Stimulated activated CD8-positive, alpha-beta memory T cell treated with anti-CD3 and anti-CD28 coated beads, Interleukin-4, amount 100 ng/mL, for 24 hours (primary cell): ENCODE data around the gene NUDT2.
A peak's percentile ranks its signal among the peaks of the same experiment; 100 is the strongest.
"Not testable (repeated sequence)": the region's sequence is repeated elsewhere in the genome, so short reads cannot be mapped to it uniquely, and the experiment has no call there.

Experiments
- DNase-seq: peaks from one replicate; pipeline ENCODE4 v3.0.0-alpha.2; 2020; ENCODE audit warnings: low read depth

Gene NUDT2

GRCh38 chr9:34328987-34329832 is at the start of gene NUDT2, which contains the start of gene KIF24:
NUDT2 (plus strand) TSS chr9:34329569; CDS start chr9:34339040, 9,471 bp downstream.
KIF24 (minus strand) TSS chr9:34329268; CDS start chr9:34311346, 17,922 bp downstream.
- peak; percentile 93 for DNase-seq

- no peak for DNase-seq
Observed at GRCh38 chr9:34282096-34282495, 47.3 kb upstream of the NUDT2 start.

- no peak for DNase-seq
Observed at GRCh38 chr9:34289159-34289558, 40.2 kb upstream of the NUDT2 start.

GRCh38 chr9:34291023-34291422 is 38.3 kb upstream of the NUDT2 start:
- DNase-seq = no peak

- DNase-seq = no peak
Observed at GRCh38 chr9:34291423-34291822, 37.9 kb upstream of the NUDT2 start.

GRCh38 chr9:34292552-34292951 is 36.8 kb upstream of the NUDT2 start:
- DNase-seq = no peak

GRCh38 chr9:34301064-34301463 is 28.3 kb upstream of the NUDT2 start:
- DNase-seq = not testable (repeated sequence)

GRCh38 chr9:34308316-34308715 is 21.1 kb upstream of the NUDT2 start:
- not testable (repeated sequence) for DNase-seq

- DNase-seq = no peak
Observed at GRCh38 chr9:34310215-34310614, 19.2 kb upstream of the NUDT2 start.

- DNase-seq = no peak
Observed at GRCh38 chr9:34311499-34312185, 17.7 kb upstream of the NUDT2 start.

GRCh38 chr9:34317436-34317835 is 11.9 kb upstream of the NUDT2 start:
- DNase-seq = no peak

- DNase-seq = no peak
Observed at GRCh38 chr9:34318163-34318790, 11.1 kb upstream of the NUDT2 start.

GRCh38 chr9:34321451-34321850 is 7.9 kb upstream of the NUDT2 start:
- no peak for DNase-seq

GRCh38 chr9:34322899-34323591 is 6.3 kb upstream of the NUDT2 start:
- DNase-seq = no peak

- DNase-seq = no peak
Observed at GRCh38 chr9:34326690-34327089, 2.7 kb upstream of the NUDT2 start.

- DNase-seq = no peak
Observed at GRCh38 chr9:34328500-34328986, 826 bp upstream of the NUDT2 start.

- no peak for DNase-seq
Observed at GRCh38 chr9:34331196-34331595, 1.8 kb downstream of the NUDT2 start.

- no peak for DNase-seq
Observed at GRCh38 chr9:34332076-34332964, 3.0 kb downstream of the NUDT2 start.

- DNase-seq = no peak
Observed at GRCh38 chr9:34333836-34334235, 4.5 kb downstream of the NUDT2 start.

GRCh38 chr9:34334337-34334824 is 5.0 kb downstream of the NUDT2 start:
- DNase-seq = no peak

- no peak for DNase-seq
Observed at GRCh38 chr9:34334916-34335315, 5.5 kb downstream of the NUDT2 start.
